HepG2 (cell line): ENCODE measurements around the gene CHADL. TPM values are rescaled to one million over a fixed set of nuclear protein-coding genes. Genes with fewer than 3 reads are reported as not detected.
A peak's percentile ranks its signal among the peaks of the same experiment; 100 is the strongest.

Experiments used
- ATAC-seq: fragments of 200-7000 bp; cut with Tn5 transposase; 3 replicates; pipeline ENCODE4 v1.9.1; 2020; ENCODE audit warnings: mild to moderate bottlenecking, moderate library complexity
- BruUV-seq: library from RNA; stranded (reverse); fragments of 400-500 nt; replicated peaks from 2 replicates; lab custom pipeline; 2021; lab: Mats Ljungman, UMichigan
- CTCF ChIA-PET: fragments of 300-600 bp; formaldehyde crosslinking; extraction: SDS; loops from one replicate; lab custom pipeline; 2021; ENCODE audit warnings: low total read pairs, inconsistent platforms, low intra/inter-chr PET ratio; lab: Yijun Ruan, JAX
- POLR2A ChIA-PET: fragments of 350-600 bp; sonication (Branson Sonifier 250); formaldehyde crosslinking; loops from one replicate; lab custom pipeline; 2020; ENCODE audit warnings: antibody characterized with exemption, inconsistent platforms; lab: Yijun Ruan, JAX
- DNase-seq: peaks from one replicate; pipeline ENCODE4 v3.0.0-alpha.2; 2015; ENCODE audit warnings: low spot score
- FAIRE-seq: peaks from 3 replicates; lab custom pipeline; 2011; peaks lifted over from hg19 to GRCh38; lab: Jason Lieb, UNC
- H2AFZ ChIP-seq: one replicate; pipeline ENCODE4 v1.6.1; 2011; ENCODE audit warnings: low read length, inconsistent platforms
- H3K27ac ChIP-seq: fragments of 300-600 bp; 3 replicates; pipeline ENCODE4 v1.8.0; 2011; ENCODE audit warnings: mixed run types, mild to moderate bottlenecking, mixed read lengths, low read length, inconsistent platforms; ENCODE audit not compliant: insufficient read depth; ENCODE audit errors: extremely low read length
- H3K27me3 ChIP-seq, 2 experiments: fragments of 200-600 bp in 1 of 2; 2 replicates in 1 of 2; 3 replicates in 1 of 2; pipeline versions ENCODE4 v1.6.0 to v1.8.0; 2011; ENCODE audit warnings: low read length in 2 of 2, mild to moderate bottlenecking in 2 of 2, moderate library complexity in 2 of 2, inconsistent platforms in 1 of 2; ENCODE audit not compliant: insufficient read depth in 2 of 2, control insufficient read depth in 1 of 2
- H3K36me3 ChIP-seq, 2 experiments: fragments of 200-600 bp in 1 of 2; replicated peaks in 1 of 2; 2 replicates in 1 of 2; 3 replicates in 1 of 2; pipeline versions ENCODE4 v1.5.1 to v1.8.0; 2011; ENCODE audit warnings: low read length in 2 of 2, inconsistent platforms in 1 of 2; ENCODE audit not compliant: insufficient read depth in 2 of 2, control insufficient read depth in 1 of 2
- H3K4me1 ChIP-seq: 2 replicates; pipeline ENCODE4 v1.5.1; 2012; ENCODE audit warnings: low read length, inconsistent platforms; ENCODE audit not compliant: insufficient read depth
- H3K4me2 ChIP-seq: 2 replicates; pipeline ENCODE4 v1.6.0; 2011; ENCODE audit warnings: low read depth, low read length, inconsistent platforms
- H3K4me3 ChIP-seq, 3 experiments: fragments of 200-600 bp in 1 of 3; sonication (generic), shearing (Covaris generic) in 1 of 3; replicated peaks in 1 of 3; 2 replicates each; pipeline ENCODE4 v1.5.1; 2011 to 2016; ENCODE audit warnings: low read length in 3 of 3, inconsistent platforms in 2 of 3, low read depth in 2 of 3, mild to moderate bottlenecking in 2 of 3, control low read depth in 1 of 3, mixed read lengths in 1 of 3; ENCODE audit not compliant: insufficient read depth in 1 of 3
- H3K79me2 ChIP-seq: one replicate; pipeline ENCODE4 v1.6.1; 2011; ENCODE audit warnings: low read length, inconsistent platforms; ENCODE audit not compliant: insufficient read depth
- H3K9ac ChIP-seq: 2 replicates; pipeline ENCODE4 v1.6.0; 2011; ENCODE audit warnings: mild to moderate bottlenecking, low read depth, low read length, inconsistent platforms; ENCODE audit not compliant: insufficient read depth
- H3K9me3 ChIP-seq: 2 replicates; pipeline ENCODE4 v1.5.1; 2012; ENCODE audit warnings: mild to moderate bottlenecking, low read length
- H4K20me1 ChIP-seq: 2 replicates; pipeline ENCODE4 v1.6.0; 2011; ENCODE audit warnings: inconsistent platforms, mild to moderate bottlenecking, low read length, moderate library complexity; ENCODE audit not compliant: insufficient read depth
- CBX5 ChIP-seq: sonication (generic); formaldehyde crosslinking; IDR thresholded peaks from 2 replicates; pipeline ENCODE4 v1.4.0; 2020; ENCODE audit warnings: missing genetic modification reagents, borderline replicate concordance
- CHCHD3 ChIP-seq: sonication (generic); formaldehyde crosslinking; IDR thresholded peaks from 2 replicates; pipeline ENCODE4 v1.8.0; 2022; ENCODE audit warnings: mild to moderate bottlenecking, missing genetic modification reagents, moderate library complexity
- DMAP1 ChIP-seq: IDR thresholded peaks from 2 replicates; pipeline ENCODE4 v1.6.1; 2016
- DNMT1 ChIP-seq: sonication (generic); formaldehyde crosslinking; IDR thresholded peaks from 2 replicates; pipeline ENCODE4 v1.5.1; 2020; ENCODE audit warnings: mild to moderate bottlenecking, missing genetic modification reagents
- HNF1A ChIP-seq, 2 experiments: sonication (generic) in 1 of 2; formaldehyde crosslinking in 1 of 2; IDR thresholded peaks; 2 replicates each; pipeline versions ENCODE4 v1.4.0 to v1.6.1; 2016 to 2020; ENCODE audit warnings: borderline replicate concordance in 1 of 2, low read depth in 1 of 2, mild to moderate bottlenecking in 1 of 2, missing genetic modification reagents in 1 of 2
- NCOA1 ChIP-seq: sonication (generic); formaldehyde crosslinking; IDR thresholded peaks from 2 replicates; pipeline ENCODE4 v1.9.0; 2021; ENCODE audit warnings: missing genetic modification reagents
- NFATC3 ChIP-seq: sonication (generic); formaldehyde crosslinking; IDR thresholded peaks from 2 replicates; pipeline ENCODE4 v1.5.1; 2020; ENCODE audit warnings: mild to moderate bottlenecking, missing genetic modification reagents
- NR2C2 ChIP-seq: sonication (generic); formaldehyde crosslinking; IDR thresholded peaks from 2 replicates; pipeline ENCODE4 v1.4.0; 2020; ENCODE audit warnings: missing genetic modification reagents, mild to moderate bottlenecking, moderate library complexity, borderline replicate concordance
- PHF20 ChIP-seq: sonication (generic); formaldehyde crosslinking; IDR thresholded peaks from 2 replicates; pipeline ENCODE4 v1.5.0; 2020; ENCODE audit warnings: mild to moderate bottlenecking, missing genetic modification reagents
- PLRG1 ChIP-seq: fragments of 450-650 bp; conservative IDR thresholded peaks from 2 replicates; pipeline ENCODE4 v1.6.1; 2016
- SP1 ChIP-seq, 2 experiments: fragments of 450-650 bp in 1 of 2; sonication (generic) in 1 of 2; formaldehyde crosslinking in 1 of 2; IDR thresholded peaks; 2 replicates each; pipeline versions ENCODE4 v1.4.0 to v1.6.1; 2016 to 2020; ENCODE audit warnings: missing genetic modification reagents in 1 of 2
- SP5 ChIP-seq: IDR thresholded peaks from 2 replicates; pipeline ENCODE4 v1.6.1; 2016; ENCODE audit warnings: low read depth, borderline replicate concordance
- TEAD3 ChIP-seq: optimal IDR thresholded peaks from 2 replicates; pipeline ENCODE3; 2016; ENCODE audit warnings: borderline replicate concordance
- ZNF274 ChIP-seq: sonication (generic); formaldehyde crosslinking; IDR thresholded peaks from 2 replicates; pipeline ENCODE4 v1.5.1; 2020; ENCODE audit warnings: mild to moderate bottlenecking, missing genetic modification reagents
- ZNF331 ChIP-seq: sonication (generic); formaldehyde crosslinking; IDR thresholded peaks from 2 replicates; pipeline ENCODE4 v1.4.0; 2020; ENCODE audit warnings: missing genetic modification reagents
- ZNF335 ChIP-seq: sonication (generic); formaldehyde crosslinking; IDR thresholded peaks from 2 replicates; pipeline ENCODE4 v1.4.0; 2020; ENCODE audit warnings: missing genetic modification reagents
- WGBS: methylation state at CpG from one replicate; pipeline ENCODE4 v1.1.6; 2017; ENCODE audit warnings: low lambda C conversion rate; 5-methylcytosine and 5-hydroxymethylcytosine counted together
- in situ Hi-C: cut with HindIII; loops from 2 replicates; pipeline ENCODE4 v1.10.0; 2017; ENCODE audit warnings: low pct_unique_long_range_greater_than_20kb; ENCODE audit not compliant: extremely low pct_ligation_motif_present
- intact Hi-C: fragments of 100-400 bp; cut with micrococcal nuclease; formaldehyde crosslinking; loops from one replicate; pipeline ENCODE4 v1.10.0; 2022; ENCODE audit not compliant: unreplicated experiment
- polyA plus RNA-seq, 8 experiments: library from polyadenylated mRNA; depleted of rRNA in 3 of 8; stranded (reverse) in 7 of 8; unstranded in 1 of 8; fragments of >200 nt; fragmentation: Illumina TruSeq in 4 of 8; extraction: Trizol in 4 of 8; gene quantifications; 2 replicates each; pipeline versions ENCODE4 v1.2.1 to v1.2.3, GENCODE V29; 2011 to 2016; ENCODE audit warnings: low read depth in 4 of 8, missing spikeins in 1 of 8, mixed read lengths in 1 of 8; ENCODE audit not compliant: insufficient read depth in 1 of 8
- total RNA-seq, 5 experiments: library from RNA; depleted of rRNA; stranded (reverse); fragments of >200 nt; fragmentation: Illumina TruSeq; extraction: Trizol; gene quantifications; 2 replicates each; pipeline ENCODE4 v1.2.3, GENCODE V29; 2016; ENCODE audit warnings: low read depth in 1 of 5

Gene CHADL
- total and polyA plus RNA-seq, 2 of the 13 experiments (the other 11 are each of a cell fraction or from before 2014, with no cell fraction given): 2.8 to 8.1 TPM

- TF ChIP-seq TEAD3 (peak; percentile 61), ZNF335 (CRISPR knock-in tag) (peak; percentile 80), ZNF331 (no peak), CBX5 (CRISPR knock-in tag) (0 out of 2 replicates have a peak, but pooled peaks have one; percentile 50), PHF20 (CRISPR knock-in tag) (peak; percentile 83), SP5 (CRISPR knock-in tag) (peak; percentile 96), NR2C2 (CRISPR knock-in tag) (peak; percentile 78), ZNF274 (CRISPR knock-in tag) (peak; percentile 81)
These were observed 35.5 kb downstream of the CHADL start, which contains the start of gene L3MBTL2 (continued) for GRCh38 chr22:41204992-41205900.

- Histone ChIP-seq H3K4me2 (no peak overlapping the region), H3K27ac (no peak overlapping the region), H2AFZ (no peak overlapping the region), H3K79me2 (peaks cover 11% of the 10 kb centered on the region), H3K9me3 (no peaks in the 10 kb centered on the region), H4K20me1 (no peaks in the 10 kb centered on the region), H3K4me3 (no peak overlapping the region), H3K36me3 (peaks cover 0 to 5% of the 10 kb centered on the region in 2 experiments; a peak in 1 of 5 replicates), H3K4me1 (peaks cover 41% of the 10 kb centered on the region), H3K9ac (no peak overlapping the region), H3K27me3 (peaks cover 0 to 2% of the 10 kb centered on the region in 2 experiments; a peak in 2 of 5 replicates)
- DNase-seq (no peak), FAIRE-seq (no peak), ATAC-seq (no peak)
- 30% methylated on average over 6 of the region's 6 CpGs for WGBS
- ChIA-PET POLR2A (no interaction called here), CTCF (no interaction called here)
- in situ Hi-C loops (no loop called here), intact Hi-C loops (no loop called here)
- TF ChIP-seq DMAP1 (CRISPR knock-in tag) (no peak), NFATC3 (no peak), CHCHD3 (CRISPR knock-in tag) (no peak), DNMT1 (CRISPR knock-in tag) (no peak), HNF1A (IDR thresholded peaks at IDR 0.05; ENCODE audit: low read depth) (no peak), HNF1A (CRISPR knock-in tag; IDR thresholded peaks at IDR 0.05; ENCODE audit: borderline replicate concordance) (no peak), NCOA1 (CRISPR knock-in tag) (no peak), PLRG1 (no peak), SP1 (IDR thresholded peaks at IDR 0.05) (no peak), SP1 (CRISPR knock-in tag; IDR thresholded peaks at IDR 0.05) (no peak)
- BruUV-seq: no TSS peak
These were observed 36.7 kb downstream of the CHADL start for GRCh38 chr22:41204066-41204465.
